D721Med (cell line): Measurements from ENCODE around the gene AFF1.

Experiments used
- DNase-seq: peaks from one replicate; pipeline ENCODE4 v3.0.0; 2011; ENCODE audit warnings: low spot score; ENCODE audit not compliant: insufficient read length
- FAIRE-seq: peaks from 2 replicates; lab custom pipeline; 2011; peaks lifted over from hg19 to GRCh38; lab: Jason Lieb, UNC
- TF ChIP-seq, protein P1 (sequence below): IDR thresholded peaks from 2 replicates; pipeline ENCODE4 v1.5.1; 2012; ENCODE audit warnings: mild to moderate bottlenecking, control low read depth; ENCODE audit not compliant: insufficient read depth; ENCODE audit errors: missing control alignments

Gene AFF1

DNA sequence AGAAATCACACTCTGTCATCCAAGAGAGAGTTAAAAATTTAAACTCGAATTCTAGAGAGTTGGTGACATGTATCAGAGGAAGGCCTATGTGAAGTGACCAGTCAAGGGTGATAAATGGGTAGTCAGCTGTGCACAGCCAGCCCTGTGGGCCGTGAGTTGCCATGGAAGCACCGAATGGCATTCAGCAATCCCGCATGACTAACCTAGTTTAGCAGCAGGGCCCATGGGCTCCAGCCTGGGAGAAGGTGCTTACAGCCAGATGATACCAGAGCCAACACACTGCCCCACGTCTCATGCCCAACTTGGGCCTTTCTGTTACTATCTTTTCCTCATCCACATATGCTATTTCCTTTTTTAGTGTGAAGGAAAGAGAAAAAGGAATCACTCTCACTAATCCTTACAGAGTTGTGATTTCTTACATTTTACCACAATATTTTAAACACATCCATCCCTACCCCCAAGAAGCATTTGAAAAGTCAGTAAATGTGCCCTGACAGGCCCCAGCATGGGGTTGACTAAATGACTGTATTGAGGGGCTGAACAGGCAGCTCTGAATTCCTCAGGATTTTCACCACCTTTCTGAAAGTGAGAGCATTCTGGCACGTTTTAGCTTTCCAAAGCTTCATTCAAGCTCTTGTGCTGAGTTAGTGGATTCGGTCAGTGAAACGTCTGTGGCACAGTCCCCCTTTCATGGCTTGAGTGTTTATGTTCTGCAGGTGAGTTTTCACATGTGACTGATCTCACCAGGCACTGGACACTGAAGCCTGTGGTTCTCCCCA is 104.2 kb downstream of the AFF1 start:
- TF ChIP-seq, protein P1, sequence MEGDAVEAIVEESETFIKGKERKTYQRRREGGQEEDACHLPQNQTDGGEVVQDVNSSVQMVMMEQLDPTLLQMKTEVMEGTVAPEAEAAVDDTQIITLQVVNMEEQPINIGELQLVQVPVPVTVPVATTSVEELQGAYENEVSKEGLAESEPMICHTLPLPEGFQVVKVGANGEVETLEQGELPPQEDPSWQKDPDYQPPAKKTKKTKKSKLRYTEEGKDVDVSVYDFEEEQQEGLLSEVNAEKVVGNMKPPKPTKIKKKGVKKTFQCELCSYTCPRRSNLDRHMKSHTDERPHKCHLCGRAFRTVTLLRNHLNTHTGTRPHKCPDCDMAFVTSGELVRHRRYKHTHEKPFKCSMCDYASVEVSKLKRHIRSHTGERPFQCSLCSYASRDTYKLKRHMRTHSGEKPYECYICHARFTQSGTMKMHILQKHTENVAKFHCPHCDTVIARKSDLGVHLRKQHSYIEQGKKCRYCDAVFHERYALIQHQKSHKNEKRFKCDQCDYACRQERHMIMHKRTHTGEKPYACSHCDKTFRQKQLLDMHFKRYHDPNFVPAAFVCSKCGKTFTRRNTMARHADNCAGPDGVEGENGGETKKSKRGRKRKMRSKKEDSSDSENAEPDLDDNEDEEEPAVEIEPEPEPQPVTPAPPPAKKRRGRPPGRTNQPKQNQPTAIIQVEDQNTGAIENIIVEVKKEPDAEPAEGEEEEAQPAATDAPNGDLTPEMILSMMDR, result no peak
- DNase-seq, result no peak
- no peak for FAIRE-seq

DNA sequence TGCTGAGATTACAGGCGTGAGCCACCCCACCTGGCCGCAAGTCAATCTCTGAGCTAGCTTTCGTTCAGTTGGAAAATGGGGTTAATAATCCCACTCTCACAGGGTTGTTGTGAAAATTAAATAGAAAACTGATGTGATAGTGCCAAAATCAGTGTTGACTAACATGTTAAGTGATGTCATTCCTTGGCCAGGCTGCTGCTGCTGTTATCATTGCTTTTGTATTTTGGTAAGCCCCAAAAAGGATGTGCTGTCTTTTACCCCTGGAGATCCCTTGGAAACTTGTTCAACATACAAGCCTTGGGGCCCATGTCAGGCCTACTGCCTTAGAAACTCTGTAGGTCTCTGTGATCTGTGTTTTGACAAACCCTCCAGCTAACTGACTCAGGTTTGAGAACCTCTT is 106.3 kb downstream of the AFF1 start:
- FAIRE-seq (no peak), DNase-seq (no peak)
- TF ChIP-seq, protein P1, result no peak

DNA sequence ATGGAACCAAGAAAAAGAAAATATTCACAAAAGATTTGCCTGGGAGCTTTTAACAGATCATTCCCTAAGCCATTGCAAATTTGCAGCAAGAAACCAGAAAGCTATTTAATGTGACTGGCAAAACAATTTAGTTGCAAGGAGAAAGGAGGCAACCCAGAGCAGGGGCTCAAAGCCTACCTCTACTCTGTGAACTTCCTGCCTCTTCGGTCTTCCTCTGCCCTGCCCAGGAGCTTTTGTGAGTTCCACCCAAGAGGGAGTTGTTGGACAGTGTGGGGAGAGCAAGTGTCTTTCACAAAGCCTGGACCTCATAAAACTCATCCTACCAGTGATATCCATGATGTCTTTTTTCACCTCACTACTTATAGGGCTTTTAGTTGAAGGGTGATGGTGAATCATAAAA is 107.4 kb downstream of the AFF1 start:
- FAIRE-seq (no peak), DNase-seq (no peak)
- TF ChIP-seq, protein P1, result no peak

DNA sequence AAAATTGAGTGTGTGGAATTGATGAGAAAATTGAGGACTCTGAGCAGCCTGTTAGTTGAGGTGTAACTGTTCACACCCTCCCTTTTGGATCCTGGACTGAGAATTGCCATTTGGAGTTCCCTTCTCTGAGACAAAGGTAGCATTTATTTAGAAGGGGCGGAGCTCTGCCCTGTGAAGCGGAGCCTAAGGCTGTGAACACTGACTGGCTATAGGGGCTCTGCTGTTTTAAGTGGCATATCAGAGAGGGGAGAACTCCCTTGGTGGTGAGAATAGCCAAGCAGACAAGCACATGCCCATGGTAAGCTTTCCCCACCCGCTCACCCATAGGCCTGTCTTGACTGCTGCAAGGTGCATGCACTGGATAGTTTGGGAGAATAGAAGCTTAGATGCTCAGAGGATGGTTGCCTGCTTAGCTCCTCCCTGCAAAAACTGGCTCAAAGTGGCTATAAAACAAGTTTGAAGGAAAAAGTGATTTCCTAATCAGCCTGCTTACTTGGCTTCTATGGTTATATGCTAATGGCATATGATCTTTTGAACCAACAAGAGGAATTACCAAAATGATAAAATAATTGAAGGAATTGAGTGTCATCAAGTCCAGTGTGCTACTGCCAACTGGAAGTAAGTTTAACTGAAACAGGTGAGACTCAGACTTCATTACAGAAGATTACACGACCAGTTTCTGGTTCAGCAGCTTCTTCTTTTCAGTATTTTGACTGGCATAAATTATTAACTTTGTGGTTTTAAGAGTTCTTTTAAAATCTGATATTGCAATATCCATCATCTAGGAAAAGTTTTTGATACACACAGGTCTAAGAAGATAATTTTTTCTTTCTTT is 108.4 kb downstream of the AFF1 start:
- no peak for FAIRE-seq
- TF ChIP-seq, protein P1, result no peak
- no peak for DNase-seq

DNA sequence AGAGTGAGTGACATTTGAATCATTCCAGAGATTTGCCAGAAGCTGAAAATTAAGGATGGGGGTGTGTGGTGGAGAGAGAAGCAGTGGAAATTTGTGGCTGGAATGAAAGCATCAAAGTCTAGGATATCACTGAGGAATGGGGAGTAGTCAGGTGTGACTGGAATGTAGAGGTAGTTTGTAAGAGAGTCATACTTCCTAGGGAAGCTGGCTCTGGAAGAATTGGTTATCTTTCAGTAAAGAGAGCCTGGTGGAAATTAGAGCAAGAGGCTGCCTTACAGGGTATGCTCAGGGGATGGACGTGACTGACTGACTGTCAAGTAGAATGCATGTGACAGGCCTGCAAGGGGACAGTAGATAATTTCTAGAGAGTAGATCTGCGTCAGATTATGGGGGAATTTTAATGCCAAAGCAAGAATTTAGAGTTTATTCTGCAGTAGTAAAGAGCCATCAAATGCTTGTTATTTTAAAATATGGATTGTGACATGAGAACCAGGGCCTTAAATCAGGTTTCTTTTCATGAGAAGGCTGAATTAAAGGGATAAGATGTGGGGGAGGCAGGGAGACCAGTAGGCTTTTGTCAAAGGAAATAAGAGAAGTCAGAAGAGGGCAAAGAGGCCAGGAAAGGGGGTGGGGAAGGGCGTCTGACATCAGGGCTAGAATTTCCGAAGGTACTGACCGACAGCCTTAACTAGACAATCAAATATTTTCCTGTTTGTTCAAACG is 109.9 kb downstream of the AFF1 start:
- TF ChIP-seq, protein P1, result no peak
- DNase-seq (no peak), FAIRE-seq (no peak)

DNA sequence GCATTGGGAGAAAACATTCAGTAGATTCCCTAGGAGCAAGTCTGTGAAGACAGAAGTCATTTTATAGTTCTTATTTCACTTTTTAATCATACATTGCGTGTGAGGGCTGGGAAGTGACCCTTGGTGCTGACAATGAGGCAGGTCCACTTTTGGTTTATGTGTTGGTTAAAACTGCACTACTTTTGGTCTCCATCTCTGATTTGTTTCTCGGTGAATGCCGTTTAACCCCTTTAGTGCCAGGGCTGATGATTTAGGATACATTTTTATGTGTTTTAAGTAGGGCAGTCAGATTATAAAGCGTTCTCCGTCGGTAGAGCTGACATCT is 110.4 kb downstream of the AFF1 start:
- FAIRE-seq (no peak), DNase-seq (no peak)
- TF ChIP-seq, protein P1, result no peak
